ENCODE results near the gene MAGI1. TPM values are rescaled to one million over a fixed set of nuclear protein-coding genes. Genes with fewer than 3 reads are reported as not detected.

Gene MAGI1
- total RNA-seq, 1 donor from 2014 or later, result 74.8 TPM

DNA sequence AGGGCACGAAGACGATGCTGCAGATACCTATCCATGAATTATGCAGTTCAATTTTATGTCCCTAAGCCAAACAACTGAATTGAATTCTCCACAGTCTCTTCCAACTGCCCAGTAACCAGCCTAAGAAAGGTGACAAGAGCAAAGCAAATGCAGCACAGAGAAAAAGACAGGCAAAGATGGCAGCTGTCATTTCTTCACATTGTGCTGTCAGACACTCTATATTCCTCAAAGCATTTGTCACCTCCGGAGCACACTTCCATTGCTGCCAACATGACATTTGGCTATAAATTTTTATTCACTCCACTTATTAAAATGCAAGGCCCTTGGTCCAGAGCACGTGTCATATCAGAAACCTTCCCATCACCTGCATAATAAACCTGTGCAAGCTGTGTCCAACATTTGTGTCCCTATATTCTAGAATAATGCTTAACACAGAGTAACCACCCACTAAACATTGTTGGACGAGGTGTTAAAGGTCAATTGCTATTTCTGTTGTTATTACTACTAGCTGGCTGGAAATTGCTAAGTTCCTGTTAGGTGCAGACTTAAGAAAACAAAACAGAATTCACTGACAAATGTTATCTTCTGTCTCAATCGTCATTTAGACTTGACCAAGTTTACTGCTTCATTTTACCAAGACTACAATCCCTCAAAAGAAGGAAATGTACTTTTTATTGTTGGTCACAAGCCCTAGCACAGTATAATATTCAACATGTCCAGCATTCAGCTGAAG, 89.7 kb downstream of the MAGI1 start:
- no peak for DNase-seq (ENCODE audit: low spot score)

DNA sequence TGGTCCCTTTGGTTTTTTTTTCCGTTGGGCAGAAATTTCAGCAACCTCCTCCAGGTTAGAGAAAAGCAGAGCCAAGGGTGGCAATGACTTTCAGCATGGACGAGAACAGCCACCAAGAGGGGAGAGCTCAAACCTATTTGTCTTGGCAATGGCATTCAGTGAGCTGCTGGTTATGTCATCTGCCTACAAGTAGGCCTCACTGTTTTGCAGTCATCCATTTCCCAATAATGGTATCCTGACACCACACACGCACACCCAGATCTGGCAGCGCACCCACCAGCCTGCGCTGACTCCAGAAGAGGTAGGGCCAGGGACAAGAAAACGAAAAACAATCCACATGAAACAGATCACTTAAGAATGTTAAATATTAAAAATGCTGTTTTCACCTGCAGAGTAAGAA, 92.3 kb downstream of the MAGI1 start:
- DNase-seq (ENCODE audit: low spot score), result no peak

GRCh38 chr3:65945953-65946352, 92.8 kb downstream of the MAGI1 start:
- DNase-seq (ENCODE audit: low spot score), result no peak

- DNase-seq (ENCODE audit: low spot score), result no peak
Observed at GRCh38 chr3:65945480-65945879, 93.2 kb downstream of the MAGI1 start.

GRCh38 chr3:65944252-65944651, 94.5 kb downstream of the MAGI1 start:
- DNase-seq (ENCODE audit: low spot score), result no peak

GRCh38 chr3:65939801-65940246, 98.9 kb downstream of the MAGI1 start:
- no peak for DNase-seq (ENCODE audit: low spot score)

DNA sequence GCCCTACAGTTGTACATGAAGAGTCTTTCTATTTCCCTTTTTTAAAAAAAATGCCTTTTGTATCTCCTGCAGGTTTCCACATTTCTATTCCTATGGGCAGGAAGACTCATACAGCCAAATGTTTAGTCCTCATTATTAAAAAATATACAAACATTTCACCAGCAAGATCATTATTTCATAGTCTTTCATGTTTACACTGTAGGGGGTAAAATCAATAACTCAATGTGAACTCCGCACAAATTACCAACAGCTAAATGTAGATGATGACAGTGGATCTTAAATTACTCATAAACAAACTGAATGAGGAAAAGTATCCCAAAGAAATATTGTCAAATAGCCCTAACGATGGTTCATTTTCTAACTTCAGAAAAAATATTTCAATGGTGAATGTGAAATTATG, 99.5 kb downstream of the MAGI1 start:
- no peak for DNase-seq (ENCODE audit: low spot score)

DNA sequence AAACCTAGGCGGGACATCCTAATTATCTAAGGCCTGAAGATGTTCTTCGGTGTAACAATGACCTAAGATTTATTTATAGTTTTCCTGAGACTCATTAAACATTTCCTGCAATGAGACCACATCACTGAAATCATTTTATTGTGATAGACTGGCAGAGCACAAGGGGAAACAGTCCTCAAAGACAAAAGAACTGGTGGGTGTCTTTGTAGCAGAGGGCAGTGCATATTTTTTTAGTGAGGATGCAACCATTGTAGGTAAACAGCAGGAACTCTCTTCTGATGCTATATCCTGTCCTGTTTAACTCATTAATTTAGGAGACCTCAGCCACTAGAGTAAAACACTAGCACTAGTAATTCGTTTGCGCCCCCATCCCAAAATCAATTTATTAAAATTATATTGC, 100.0 kb downstream of the MAGI1 start:
- no peak for DNase-seq (ENCODE audit: low spot score)

DNA sequence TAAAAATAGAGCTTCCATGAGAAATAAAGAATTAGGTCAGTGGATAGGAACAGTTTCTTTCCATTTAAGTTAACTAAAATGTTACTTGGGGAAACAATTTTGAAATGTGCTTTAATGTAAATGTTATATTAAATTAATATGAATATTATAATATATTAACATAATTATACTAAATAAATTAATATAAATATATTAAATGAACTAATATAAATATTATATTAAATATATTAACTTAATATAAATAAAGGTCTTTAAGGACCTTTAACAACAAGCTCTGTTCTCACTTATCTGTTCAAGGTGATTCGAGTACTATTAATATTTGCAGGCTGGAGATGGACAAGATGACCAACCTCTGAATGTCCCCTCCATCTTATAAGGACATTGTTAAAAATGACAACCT, 100.6 kb downstream of the MAGI1 start:
- DNase-seq (ENCODE audit: low spot score), result no peak

DNA sequence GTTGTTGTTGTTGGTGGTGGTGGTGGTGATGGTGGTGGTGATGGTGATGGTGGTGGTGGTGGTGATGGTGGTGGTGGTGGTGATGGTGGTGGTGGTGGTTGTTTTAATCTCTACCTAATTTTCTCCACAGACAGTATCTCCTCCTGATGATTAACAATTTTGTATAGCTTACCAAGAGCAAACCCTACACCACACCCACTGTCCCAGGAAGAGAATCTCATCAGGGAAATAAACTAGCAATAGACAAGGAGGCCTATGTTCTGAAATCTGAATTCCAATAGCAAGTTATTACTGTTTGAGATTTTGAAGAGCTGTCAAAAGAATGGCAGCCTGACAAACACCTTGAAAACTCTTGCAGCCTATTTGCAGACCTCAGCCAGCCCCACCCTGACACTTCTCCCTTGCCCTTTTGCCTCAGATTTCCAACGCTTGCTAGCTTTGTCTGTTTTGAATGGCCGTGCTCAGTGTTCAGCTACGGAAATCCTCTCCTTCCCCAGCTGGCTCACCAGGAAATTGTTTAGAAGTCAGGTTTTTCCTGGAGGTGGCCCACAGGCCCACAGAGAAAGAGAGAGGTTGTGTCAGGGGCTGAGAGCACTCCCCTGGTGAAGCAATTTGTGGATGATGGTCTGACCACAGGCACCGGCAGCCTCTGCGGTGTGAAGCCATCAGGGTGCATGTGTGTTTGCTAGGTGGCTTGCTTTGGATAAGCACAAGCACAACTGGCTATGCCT, 101.6 kb downstream of the MAGI1 start:
- DNase-seq (ENCODE audit: low spot score), result no peak

DNA sequence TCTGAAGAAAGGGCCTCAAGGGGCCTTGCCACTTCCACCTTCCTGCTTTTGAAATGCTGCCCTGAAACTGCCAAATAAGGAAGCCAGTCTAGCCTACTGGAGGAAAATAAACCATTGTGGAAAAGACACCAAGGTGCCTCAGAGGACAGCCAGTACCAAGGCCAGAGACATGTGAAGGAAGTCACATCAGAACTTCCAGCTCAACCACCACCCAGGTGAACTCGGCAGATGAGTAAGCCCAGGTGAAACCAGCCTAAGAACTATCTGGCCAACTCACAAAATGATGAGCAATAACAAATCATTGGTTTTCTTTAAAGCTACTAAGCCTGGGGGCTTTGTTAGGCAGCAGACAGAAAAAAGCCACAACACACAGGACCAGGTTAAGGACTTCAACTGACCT, 103.0 kb downstream of the MAGI1 start:
- DNase-seq (ENCODE audit: low spot score), result no peak

DNA sequence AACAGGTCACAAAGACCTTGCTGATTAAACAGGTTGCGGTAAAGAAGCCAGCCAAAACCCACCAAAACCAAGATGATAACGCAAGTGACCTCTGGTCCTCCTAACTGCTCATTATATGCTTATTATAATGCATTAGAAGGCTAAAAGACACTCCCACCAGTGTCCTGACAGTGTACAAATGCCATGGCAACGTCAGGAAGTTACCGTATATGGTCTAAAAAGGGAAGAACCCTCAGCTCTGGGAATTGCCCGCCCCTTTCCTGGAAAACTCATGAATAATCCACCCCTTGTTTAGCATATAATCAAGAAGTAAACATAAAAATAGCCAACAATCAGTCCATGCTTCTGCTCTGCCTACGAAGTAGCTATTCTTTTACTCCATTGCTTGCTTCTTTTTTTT, 108.1 kb downstream of the MAGI1 start:
- DNase-seq (ENCODE audit: low spot score), result no peak

GRCh38 chr3:65928110-65928509, 110.6 kb downstream of the MAGI1 start:
- no peak for DNase-seq (ENCODE audit: low spot score)

GRCh38 chr3:65927576-65927975, 111.1 kb downstream of the MAGI1 start:
- DNase-seq (ENCODE audit: low spot score), result no peak

GRCh38 chr3:65925254-65925954, 113.3 kb downstream of the MAGI1 start:
- no peak for DNase-seq (ENCODE audit: low spot score)

DNA sequence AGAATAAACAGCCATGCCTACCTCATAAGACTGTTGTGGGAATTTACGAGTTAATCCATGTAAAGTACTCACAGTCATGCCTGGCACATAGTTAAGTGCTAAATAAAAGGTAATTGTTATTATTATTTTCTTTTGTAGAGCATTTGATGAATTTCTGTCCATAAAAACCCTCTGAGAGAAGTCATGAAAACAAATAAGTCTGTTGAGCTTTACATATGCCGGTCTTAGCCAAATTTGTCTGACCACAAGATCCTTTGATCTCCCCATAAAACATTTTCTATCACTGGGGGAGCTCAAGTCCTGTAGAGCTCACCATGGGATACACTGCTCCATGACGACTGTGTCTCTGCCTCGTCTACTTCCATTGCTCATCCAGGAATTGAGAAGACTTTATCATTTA, 114.0 kb downstream of the MAGI1 start:
- DNase-seq (ENCODE audit: low spot score), result no peak

- DNase-seq (ENCODE audit: low spot score), result no peak
Observed at GRCh38 chr3:65922441-65922840, 116.3 kb downstream of the MAGI1 start.

GRCh38 chr3:65919826-65920225, 118.9 kb downstream of the MAGI1 start:
- no peak for DNase-seq (ENCODE audit: low spot score)

- DNase-seq (ENCODE audit: low spot score), result no peak
Observed at GRCh38 chr3:65915477-65915876, 123.2 kb downstream of the MAGI1 start.

DNA sequence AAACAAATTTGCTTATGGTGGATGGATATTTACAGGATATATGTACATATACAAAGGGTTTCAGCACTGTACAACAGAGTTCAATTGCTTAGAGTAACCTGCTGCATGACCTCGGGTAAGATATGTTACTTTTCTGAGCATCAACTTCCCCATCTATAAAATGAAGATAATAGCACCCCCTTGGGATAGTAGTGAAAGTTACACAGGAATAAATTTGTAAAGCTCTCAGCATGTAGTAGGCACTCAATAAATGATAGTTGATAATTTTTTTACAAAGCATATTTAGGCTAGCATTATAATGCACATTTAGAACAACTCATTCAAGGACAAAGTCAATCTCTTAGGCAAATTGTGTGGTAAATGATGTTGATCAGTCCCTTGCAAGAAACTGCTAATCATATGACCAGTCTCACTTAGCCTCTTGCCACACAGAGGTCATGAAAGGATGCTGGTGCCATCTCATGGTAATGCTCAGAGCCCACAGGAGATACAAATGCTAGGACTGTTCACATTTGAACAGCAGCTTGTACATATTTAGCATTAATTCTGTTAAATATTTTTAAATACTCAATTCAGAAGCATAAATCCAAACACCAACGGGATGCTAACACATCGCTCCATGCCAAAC, 123.9 kb downstream of the MAGI1 start:
- no peak for DNase-seq (ENCODE audit: low spot score)

DNA sequence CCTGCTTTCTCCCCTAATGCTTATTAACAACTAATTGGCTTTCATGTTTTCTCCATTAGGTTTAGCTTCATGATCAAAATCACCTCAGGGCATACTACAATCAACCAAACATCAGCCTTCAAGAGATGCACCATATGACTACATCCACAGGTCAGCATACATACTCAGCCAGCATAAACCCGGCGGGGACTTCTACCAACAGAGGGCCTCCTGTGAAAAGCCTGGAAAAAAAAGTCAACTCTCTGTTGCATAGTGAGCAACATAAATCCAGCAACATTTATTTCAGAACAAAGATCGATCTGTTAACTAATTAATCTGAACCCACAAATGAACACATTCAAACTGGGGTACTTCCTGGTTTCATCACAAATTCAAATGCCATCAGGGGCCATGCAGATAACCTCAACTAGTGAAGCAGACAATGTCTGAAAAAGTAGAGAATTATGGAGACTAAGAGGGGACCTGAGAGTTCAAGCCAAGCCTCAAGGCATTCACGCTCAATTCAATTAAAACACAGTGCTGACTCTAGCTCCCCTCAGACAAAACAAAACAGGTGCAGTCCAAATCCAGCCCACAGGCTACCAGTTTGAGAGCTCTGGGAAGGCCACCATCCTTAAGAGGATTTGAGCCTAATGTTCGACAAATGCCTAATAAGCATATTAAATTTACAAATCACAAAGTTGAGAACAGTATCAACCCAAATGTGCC, 124.5 kb downstream of the MAGI1 start:
- DNase-seq (ENCODE audit: low spot score), result no peak
